Esophagus squamous epithelium (tissue), 5 donors: Measurements from ENCODE around the gene TSHZ2. TPM values are rescaled to one million over a fixed set of nuclear protein-coding genes. Genes with fewer than 3 reads are reported as not detected.

Experiments
- DNase-seq: peaks from one replicate; lab custom pipeline; 2025; lab: John Stamatoyannopoulos, UW
- H3K27ac ChIP-seq, 4 donors: fragments of 200-600 bp; sonication (generic); one replicate each; pipeline ENCODE4 v1.5.1; 2016 to 2019; ENCODE audit warnings: mild to moderate bottlenecking in 1 of 4
- H3K27me3 ChIP-seq, 4 donors: fragments of 200-600 bp; sonication (generic); 1 replicate in 3 of 4; 2 replicates in 1 of 4; pipeline versions ENCODE4 v1.5.1 to v1.6.0; 2017 to 2021; ENCODE audit warnings: antibody characterized with exemption in 1 of 4
- H3K36me3 ChIP-seq, 3 donors: fragments of 200-600 bp; sonication (generic); one replicate each; pipeline ENCODE4 v1.5.1; 2016 to 2019
- H3K4me1 ChIP-seq, 3 donors: fragments of 200-600 bp; sonication (generic); one replicate each; pipeline ENCODE4 v1.5.1; 2017 to 2019
- H3K4me3 ChIP-seq, 4 donors: fragments of 200-600 bp; sonication (generic); 1 replicate in 3 of 4; 2 replicates in 1 of 4; pipeline ENCODE4 v1.5.1; 2016 to 2019; ENCODE audit warnings: mild to moderate bottlenecking in 2 of 4, moderate library complexity in 1 of 4
- H3K9me3 ChIP-seq, 3 donors: fragments of 200-600 bp; sonication (generic); one replicate each; pipeline ENCODE4 v1.5.1; 2016 to 2019
- CTCF ChIP-seq, 6 experiments: fragments of 450-650 bp in 4 of 6; fragments of 200-600 bp in 2 of 6; sonication (generic) in 2 of 6; IDR thresholded peaks; one replicate each; pipeline ENCODE4 v1.5.1; 2016 to 2019; ENCODE audit warnings: antibody characterized with exemption in 6 of 6, mild to moderate bottlenecking in 4 of 6, moderate library complexity in 4 of 6
- POLR2A ChIP-seq, 4 donors: fragments of 450-650 bp; IDR thresholded peaks; one replicate each; pipeline ENCODE4 v1.6.1; 2017; ENCODE audit warnings: antibody characterized with exemption in 4 of 4, mild to moderate bottlenecking in 4 of 4, moderate library complexity in 3 of 4
- WGBS, 2 donors: methylation state at CpG; one replicate each; pipeline ENCODE4 v1.1.5; 2018; 5-methylcytosine and 5-hydroxymethylcytosine counted together
- intact Hi-C: fragments of 100-400 bp; cut with DNase I; formaldehyde crosslinking; loops from one replicate; pipeline ENCODE4 v1.15.0; 2022
- total RNA-seq, 4 donors: library from RNA; depleted of rRNA; stranded (reverse); fragments of >200 nt; gene quantifications; one replicate each; pipeline ENCODE4 v1.1.0, GENCODE V29; 2016
- donor health status: DM: yes; HTN: yes; CAD: no.

Gene TSHZ2
- total RNA-seq, 4 donors from 2014 or later: 4.7 to 22.0 (median 12.9) TPM

GRCh38 chr20:52971498-52972189 is 514 bp upstream of the TSHZ2 start:
- DNase-seq: no peak
- intact Hi-C loops: no loop called here
- Histone ChIP-seq H3K36me3 (no peaks in the 10 kb centered on the region), H3K4me3 (peak overlapping the region; percentile 53 to 80 (median 60)), H3K27ac (peak overlapping the region; percentile 78 to 85 (median 82)), H3K4me1 (peaks cover 0 to 43% (median 3%) of the 10 kb centered on the region in 3 donors), H3K9me3 (no peaks in the 10 kb centered on the region), H3K27me3 (peaks cover 0 to 23% (median 0%) of the 10 kb centered on the region in 4 donors)
- TF ChIP-seq CTCF (IDR thresholded peaks at IDR 0.05) (no peak), POLR2A (IDR thresholded peaks at IDR 0.05) (no peak)
- WGBS, 2 donors: 18 to 19% methylated on average over 4 to 5 of the region's 16 CpGs

GRCh38 chr20:52972965-52973819 is 1.0 kb downstream of the TSHZ2 start:
- Histone ChIP-seq H3K36me3 (no peaks in the 10 kb centered on the region), H3K27ac (peak overlapping the region; percentile 81 to 91 (median 84)), H3K27me3 (peaks cover 0 to 23% (median 0%) of the 10 kb centered on the region in 4 donors), H3K4me1 (peaks cover 0 to 35% (median 3%) of the 10 kb centered on the region in 3 donors), H3K4me3 (peak overlapping the region; percentile 53 to 80 (median 60)), H3K9me3 (no peaks in the 10 kb centered on the region)
- no peak for TF ChIP-seq CTCF (IDR thresholded peaks at IDR 0.05)
- peak in 1 of 4 donors; percentile 19 for TF ChIP-seq POLR2A (IDR thresholded peaks at IDR 0.05)
- intact Hi-C loops: no loop called here
- 1 to 3% methylated on average over 19 to 36 of the region's 39 CpGs for WGBS, 2 donors
- DNase-seq: no peak

GRCh38 chr20:52974179-52974594 is 2.0 kb downstream of the TSHZ2 start:
- no peak for DNase-seq
- Histone ChIP-seq H3K4me3 (peak overlapping the region; percentile 53 to 80 (median 60)), H3K27ac (peak overlapping the region; percentile 51 to 85 (median 82)), H3K9me3 (no peaks in the 10 kb centered on the region), H3K36me3 (no peaks in the 10 kb centered on the region), H3K4me1 (peaks cover 0 to 35% (median 3%) of the 10 kb centered on the region in 3 donors), H3K27me3 (peaks cover 0 to 23% (median 0%) of the 10 kb centered on the region in 4 donors)
- 8 to 21% methylated on average over 5 of the region's 5 CpGs for WGBS, 2 donors
- intact Hi-C loops: no loop called here
- TF ChIP-seq CTCF (IDR thresholded peaks at IDR 0.05) (no peak), POLR2A (IDR thresholded peaks at IDR 0.05) (no peak)

GRCh38 chr20:52975029-52975732 is 3.0 kb downstream of the TSHZ2 start:
- H3K9me3 ChIP-seq: no peaks in the 10 kb centered on the region
- H3K4me3 ChIP-seq: peak overlapping the region; percentile 53 to 80 (median 60)
- H3K36me3 ChIP-seq: no peaks in the 10 kb centered on the region
- H3K4me1 ChIP-seq: peaks cover 0 to 35% (median 3%) of the 10 kb centered on the region in 3 donors
- no peak for DNase-seq
- H3K27me3 ChIP-seq: peaks cover 0 to 23% (median 0%) of the 10 kb centered on the region in 4 donors
- TF ChIP-seq CTCF (IDR thresholded peaks at IDR 0.05): no peak
- TF ChIP-seq POLR2A (IDR thresholded peaks at IDR 0.05): no peak
- WGBS, 2 donors: 14 to 19% methylated on average over 11 of the region's 11 CpGs
- intact Hi-C loops: no loop called here
- H3K27ac ChIP-seq: peak overlapping the region; percentile 26 to 85 (median 67)
